Fibroblast of mammary gland (primary cell): Measurements from ENCODE around the gene KLHL29.

Experiments used
- DNase-seq: peaks from one replicate; pipeline ENCODE4 v3.0.0-alpha.2; 2010; ENCODE audit warnings: low read depth
- H3K4me3 ChIP-seq: 2 replicates; pipeline ENCODE4 v1.5.1; 2011; ENCODE audit warnings: low read depth, mild to moderate bottlenecking, low read length, moderate library complexity; ENCODE audit not compliant: control insufficient read depth
- TF ChIP-seq, protein P1 (sequence below): conservative IDR thresholded peaks from 2 replicates; pipeline ENCODE4 v1.5.1; 2011; ENCODE audit warnings: low read depth, low read length, inconsistent platforms; ENCODE audit not compliant: control insufficient read depth, insufficient read depth

Gene KLHL29

GRCh38 chr2:23436346-23437098 is 51.5 kb downstream of the KLHL29 start:
- H3K4me3 ChIP-seq = no peak overlapping the region
- peak; percentile 45 for DNase-seq
- TF ChIP-seq, protein P1, sequence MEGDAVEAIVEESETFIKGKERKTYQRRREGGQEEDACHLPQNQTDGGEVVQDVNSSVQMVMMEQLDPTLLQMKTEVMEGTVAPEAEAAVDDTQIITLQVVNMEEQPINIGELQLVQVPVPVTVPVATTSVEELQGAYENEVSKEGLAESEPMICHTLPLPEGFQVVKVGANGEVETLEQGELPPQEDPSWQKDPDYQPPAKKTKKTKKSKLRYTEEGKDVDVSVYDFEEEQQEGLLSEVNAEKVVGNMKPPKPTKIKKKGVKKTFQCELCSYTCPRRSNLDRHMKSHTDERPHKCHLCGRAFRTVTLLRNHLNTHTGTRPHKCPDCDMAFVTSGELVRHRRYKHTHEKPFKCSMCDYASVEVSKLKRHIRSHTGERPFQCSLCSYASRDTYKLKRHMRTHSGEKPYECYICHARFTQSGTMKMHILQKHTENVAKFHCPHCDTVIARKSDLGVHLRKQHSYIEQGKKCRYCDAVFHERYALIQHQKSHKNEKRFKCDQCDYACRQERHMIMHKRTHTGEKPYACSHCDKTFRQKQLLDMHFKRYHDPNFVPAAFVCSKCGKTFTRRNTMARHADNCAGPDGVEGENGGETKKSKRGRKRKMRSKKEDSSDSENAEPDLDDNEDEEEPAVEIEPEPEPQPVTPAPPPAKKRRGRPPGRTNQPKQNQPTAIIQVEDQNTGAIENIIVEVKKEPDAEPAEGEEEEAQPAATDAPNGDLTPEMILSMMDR = no peak

DNA sequence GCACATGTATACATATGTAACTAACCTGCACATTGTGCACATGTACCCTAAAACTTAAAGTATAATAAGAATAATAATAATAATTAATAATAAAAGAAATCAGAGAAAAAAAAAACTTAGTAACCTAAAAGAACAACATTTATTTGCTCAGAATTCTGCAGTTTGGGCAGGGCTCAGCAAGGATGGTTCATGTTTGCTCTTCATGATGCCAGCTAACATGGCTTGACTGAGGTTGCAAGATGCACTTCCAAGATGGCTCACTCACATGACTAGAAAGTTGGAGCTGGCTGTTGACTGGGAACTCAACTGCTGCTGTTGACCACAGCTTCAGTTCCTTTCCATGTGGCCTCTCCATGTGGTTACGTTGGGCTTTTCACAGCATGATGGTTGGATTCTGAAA is 56.4 kb downstream of the KLHL29 start:
- TF ChIP-seq, protein P1 = no peak
- no peak for DNase-seq
- no peak overlapping the region for H3K4me3 ChIP-seq

- peak; percentile 91 for DNase-seq
- TF ChIP-seq, protein P1 = no peak
- H3K4me3 ChIP-seq = no peak overlapping the region
Observed at GRCh38 chr2:23445450-23445868, 60.5 kb downstream of the KLHL29 start.

DNA sequence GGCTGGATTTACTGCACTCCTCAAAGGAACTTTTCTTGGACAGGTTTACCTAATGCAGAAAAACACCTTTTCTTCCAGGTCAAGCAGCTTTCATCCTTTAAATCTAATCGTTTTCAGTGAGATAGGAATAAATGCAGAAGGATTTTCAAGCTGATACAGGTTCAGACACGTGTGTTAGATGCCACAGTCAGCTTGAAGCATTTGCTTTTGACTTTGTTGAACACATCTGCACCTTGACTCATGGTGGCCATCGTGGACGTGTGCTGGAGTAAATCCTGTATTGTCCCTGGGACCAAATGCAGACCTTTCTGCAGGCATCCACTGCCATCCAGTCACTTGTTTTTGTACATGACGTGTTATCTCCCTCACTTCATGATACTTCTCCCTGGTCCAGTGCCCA is 61.9 kb downstream of the KLHL29 start:
- DNase-seq = no peak
- TF ChIP-seq, protein P1 = no peak
- H3K4me3 ChIP-seq = no peak overlapping the region

GRCh38 chr2:23447405-23447804 is 62.4 kb downstream of the KLHL29 start:
- TF ChIP-seq, protein P1 = no peak
- no peak overlapping the region for H3K4me3 ChIP-seq
- no peak for DNase-seq

GRCh38 chr2:23448906-23449305 is 63.9 kb downstream of the KLHL29 start:
- TF ChIP-seq, protein P1 = no peak
- no peak overlapping the region for H3K4me3 ChIP-seq
- DNase-seq = peak; percentile 37
